Skeletal muscle satellite cell (primary cell): ENCODE measurements around the gene SPON1.

Experiments used
- H3K27me3 ChIP-seq: 2 replicates; pipeline ENCODE4 v1.7.0; 2013; ENCODE audit warnings: low read length; ENCODE audit not compliant: control insufficient read depth, insufficient read depth
- H3K36me3 ChIP-seq: 2 replicates; pipeline ENCODE4 v1.7.0; 2013; ENCODE audit warnings: mild to moderate bottlenecking, control low read depth, low read length; ENCODE audit not compliant: insufficient read depth
- H3K4me1 ChIP-seq: 2 replicates; pipeline ENCODE4 v1.7.0; 2013; ENCODE audit warnings: low read length; ENCODE audit not compliant: control insufficient read depth, insufficient read depth
- H3K4me2 ChIP-seq: 2 replicates; pipeline ENCODE4 v1.7.0; 2013; ENCODE audit warnings: mild to moderate bottlenecking, low read length
- H3K4me3 ChIP-seq: 2 replicates; pipeline ENCODE4 v1.7.0; 2013; ENCODE audit warnings: low read length
- H3K9ac ChIP-seq: 2 replicates; pipeline ENCODE4 v1.7.0; 2013; ENCODE audit warnings: mild to moderate bottlenecking, low read depth, low read length, moderate library complexity
- H3K9me3 ChIP-seq: replicated peaks from 2 replicates; pipeline ENCODE4 v1.7.0; 2013; ENCODE audit warnings: mild to moderate bottlenecking, control low read depth, low read length

Gene SPON1

GRCh38 chr11:14114786-14115185 lies 152.3 kb downstream of the SPON1 start:
- Histone ChIP-seq H3K4me3 (no peak overlapping the region), H3K9me3 (no peaks in the 10 kb centered on the region), H3K4me1 (no peaks in the 10 kb centered on the region), H3K27me3 (peaks cover 19% of the 10 kb centered on the region), H3K4me2 (no peak overlapping the region), H3K9ac (no peak overlapping the region), H3K36me3 (no peaks in the 10 kb centered on the region)

DNA sequence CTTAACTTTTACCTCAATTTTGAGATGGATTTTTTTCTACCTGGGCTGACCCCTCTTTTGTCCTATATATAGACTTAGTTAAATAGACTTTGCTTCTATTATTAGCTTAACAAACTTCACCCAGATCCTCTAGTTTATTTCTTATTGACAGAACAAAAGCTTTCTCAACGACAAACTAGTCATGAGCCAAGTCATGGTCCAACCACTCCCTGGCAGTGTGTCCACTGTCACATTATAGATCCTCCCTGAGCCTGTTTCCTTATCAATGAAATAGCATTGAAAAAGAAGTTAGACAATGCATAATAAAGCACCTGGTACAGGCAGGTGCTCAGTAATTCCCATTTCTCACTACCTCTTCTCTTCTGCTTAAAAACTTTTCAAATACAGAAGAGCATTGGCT lies 155.1 kb downstream of the SPON1 start:
- no peak overlapping the region for H3K9ac ChIP-seq
- no peaks in the 10 kb centered on the region for H3K36me3 ChIP-seq
- H3K27me3 ChIP-seq = peaks cover 9% of the 10 kb centered on the region
- no peaks in the 10 kb centered on the region for H3K9me3 ChIP-seq
- no peaks in the 10 kb centered on the region for H3K4me1 ChIP-seq
- H3K4me3 ChIP-seq = no peak overlapping the region
- no peak overlapping the region for H3K4me2 ChIP-seq

- Histone ChIP-seq H3K9ac (no peak overlapping the region), H3K36me3 (no peaks in the 10 kb centered on the region), H3K4me2 (no peak overlapping the region), H3K27me3 (peaks cover 5% of the 10 kb centered on the region), H3K9me3 (no peaks in the 10 kb centered on the region), H3K4me1 (no peaks in the 10 kb centered on the region), H3K4me3 (no peak overlapping the region)
Measured at GRCh38 chr11:14118072-14118471, 155.5 kb downstream of the SPON1 start.

- Histone ChIP-seq H3K4me3 (no peak overlapping the region), H3K4me2 (no peak overlapping the region), H3K4me1 (no peaks in the 10 kb centered on the region), H3K27me3 (peaks cover 3% of the 10 kb centered on the region), H3K9me3 (no peaks in the 10 kb centered on the region), H3K9ac (no peak overlapping the region), H3K36me3 (no peaks in the 10 kb centered on the region)
Measured at GRCh38 chr11:14119357-14119756, 156.8 kb downstream of the SPON1 start.

- Histone ChIP-seq H3K9ac (no peak overlapping the region), H3K4me2 (no peak overlapping the region), H3K36me3 (no peaks in the 10 kb centered on the region), H3K9me3 (no peaks in the 10 kb centered on the region), H3K4me1 (no peaks in the 10 kb centered on the region), H3K4me3 (no peak overlapping the region), H3K27me3 (peaks cover 8% of the 10 kb centered on the region)
Measured at GRCh38 chr11:14124350-14124749, 161.8 kb downstream of the SPON1 start.

DNA sequence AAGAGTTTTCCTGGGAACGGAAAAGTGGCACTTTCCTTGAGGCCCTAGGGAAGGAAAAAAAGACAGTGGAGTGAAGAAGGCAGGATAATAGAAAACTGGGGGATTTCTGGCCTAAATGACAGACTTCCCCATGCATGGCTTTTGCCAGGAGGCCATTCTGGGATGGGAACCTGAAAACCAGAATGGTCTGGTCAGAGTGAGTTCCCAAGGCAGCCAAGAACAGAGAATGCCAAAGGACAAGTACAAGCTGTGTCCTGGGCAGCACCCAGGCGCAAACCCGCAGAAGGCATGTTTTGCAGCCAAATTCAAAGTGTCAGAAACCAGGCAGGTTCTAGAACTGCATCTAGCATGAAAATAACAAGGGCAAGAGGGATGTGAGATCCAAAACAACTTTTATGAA lies 162.4 kb downstream of the SPON1 start:
- Histone ChIP-seq H3K4me1 (no peaks in the 10 kb centered on the region), H3K36me3 (no peaks in the 10 kb centered on the region), H3K4me2 (no peak overlapping the region), H3K4me3 (no peak overlapping the region), H3K27me3 (peaks cover 8% of the 10 kb centered on the region), H3K9me3 (no peaks in the 10 kb centered on the region), H3K9ac (no peak overlapping the region)

- Histone ChIP-seq H3K36me3 (no peaks in the 10 kb centered on the region), H3K9ac (no peak overlapping the region), H3K27me3 (peaks cover 8% of the 10 kb centered on the region), H3K9me3 (no peaks in the 10 kb centered on the region), H3K4me3 (no peak overlapping the region), H3K4me1 (no peaks in the 10 kb centered on the region), H3K4me2 (no peak overlapping the region)
Measured at GRCh38 chr11:14125529-14125928, 163.0 kb downstream of the SPON1 start.

GRCh38 chr11:14127679-14128078 lies 165.2 kb downstream of the SPON1 start:
- Histone ChIP-seq H3K9ac (no peak overlapping the region), H3K4me3 (no peak overlapping the region), H3K27me3 (peaks cover 8% of the 10 kb centered on the region), H3K9me3 (no peaks in the 10 kb centered on the region), H3K36me3 (no peaks in the 10 kb centered on the region), H3K4me2 (no peak overlapping the region), H3K4me1 (no peaks in the 10 kb centered on the region)

GRCh38 chr11:14132312-14132711 lies 169.8 kb downstream of the SPON1 start:
- H3K4me2 ChIP-seq = no peak overlapping the region
- no peak overlapping the region for H3K4me3 ChIP-seq
- H3K4me1 ChIP-seq = no peaks in the 10 kb centered on the region
- no peaks in the 10 kb centered on the region for H3K9me3 ChIP-seq
- no peak overlapping the region for H3K9ac ChIP-seq
- no peaks in the 10 kb centered on the region for H3K36me3 ChIP-seq
- peaks cover 4% of the 10 kb centered on the region for H3K27me3 ChIP-seq

DNA sequence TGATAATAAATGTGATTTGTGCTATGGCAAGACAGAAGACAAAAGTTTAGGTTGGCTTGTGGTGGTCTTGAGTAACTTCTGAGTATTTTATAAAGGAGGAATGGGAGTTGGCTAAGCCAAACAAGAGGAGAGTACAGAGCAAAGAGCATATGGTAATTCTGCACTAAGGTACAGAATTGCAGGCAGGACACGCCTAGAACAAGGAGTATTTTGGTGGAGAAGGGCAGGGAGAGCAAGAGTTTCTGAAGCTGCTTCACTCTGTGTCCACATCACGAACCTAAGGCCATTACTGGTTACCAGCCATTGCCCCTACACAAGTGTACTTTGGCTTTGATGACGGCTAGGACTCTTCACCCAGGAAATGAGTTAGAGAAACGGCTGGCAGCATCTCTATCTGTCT lies 170.9 kb downstream of the SPON1 start:
- Histone ChIP-seq H3K9me3 (no peaks in the 10 kb centered on the region), H3K4me2 (no peak overlapping the region), H3K4me3 (no peak overlapping the region), H3K4me1 (no peaks in the 10 kb centered on the region), H3K27me3 (peaks cover 5% of the 10 kb centered on the region), H3K9ac (no peak overlapping the region), H3K36me3 (no peaks in the 10 kb centered on the region)

DNA sequence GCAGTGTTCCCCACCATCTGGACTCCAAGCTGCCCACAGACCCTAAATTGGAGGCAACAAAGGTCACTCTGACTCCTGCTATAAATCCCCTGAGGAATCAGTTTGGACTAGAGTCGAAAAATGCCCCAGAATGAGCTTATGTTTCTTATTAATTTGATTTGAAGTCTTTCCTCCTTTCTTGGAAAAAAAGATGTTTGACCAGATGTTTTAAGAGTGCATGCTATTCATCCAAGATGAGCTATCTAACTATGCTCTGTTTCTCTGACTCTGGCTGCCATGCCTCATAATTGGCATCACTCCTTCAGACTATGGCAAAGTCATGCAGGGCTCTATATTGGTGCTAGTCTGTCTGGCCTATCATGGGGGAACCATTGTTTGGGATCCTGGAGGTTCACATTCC lies 174.0 kb downstream of the SPON1 start:
- H3K27me3 ChIP-seq = peaks cover 7% of the 10 kb centered on the region
- no peaks in the 10 kb centered on the region for H3K4me1 ChIP-seq

DNA sequence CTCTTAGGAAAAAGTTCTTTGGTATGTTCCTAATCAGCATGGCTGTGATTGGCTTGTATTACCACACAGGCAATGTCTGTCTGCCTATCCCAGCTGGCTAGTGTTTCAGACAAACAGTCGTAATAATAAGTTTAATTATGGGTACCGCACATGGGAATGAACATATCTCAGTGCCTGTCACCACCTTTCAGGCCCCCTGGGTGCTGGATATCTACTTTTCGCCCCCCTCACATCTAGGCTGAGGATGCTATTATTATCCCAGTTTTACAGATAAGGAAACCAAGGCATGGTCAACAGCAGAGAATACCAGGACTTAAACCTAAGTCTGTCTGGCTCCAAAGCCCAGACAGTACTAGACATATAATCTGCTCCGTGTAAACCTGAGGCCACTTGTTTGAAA lies 174.8 kb downstream of the SPON1 start:
- Histone ChIP-seq H3K27me3 (peaks cover 7% of the 10 kb centered on the region), H3K9me3 (no peaks in the 10 kb centered on the region), H3K4me2 (no peak overlapping the region), H3K4me1 (no peaks in the 10 kb centered on the region), H3K4me3 (no peak overlapping the region), H3K36me3 (no peaks in the 10 kb centered on the region), H3K9ac (no peak overlapping the region)

More for the DNA sequence above, 174.0 kb downstream of the SPON1 start:
- no peak overlapping the region for H3K4me2 ChIP-seq
- no peak overlapping the region for H3K9ac ChIP-seq
- H3K4me3 ChIP-seq = no peak overlapping the region
- no peaks in the 10 kb centered on the region for H3K9me3 ChIP-seq
- H3K36me3 ChIP-seq = no peaks in the 10 kb centered on the region
